ENCODE data around the gene TBXAS1. TPM values are rescaled to one million over a fixed set of nuclear protein-coding genes. Genes with fewer than 3 reads are reported as not detected.

TBXAS1 gene
- total RNA-seq, 3 donors from 2014 or later (not counting 1 experiment from before 2014, with no cell fraction given) = 72.7 to 110 (median 88.7) TPM

- intact Hi-C loops (cut with micrococcal nuclease) = no loop called here
- DNase-seq = no peak
- 94% methylated on average over 11 of the region's 11 CpGs for WGBS (ENCODE audit: insufficient coverage)
- H3K4me1 ChIP-seq (ENCODE audit: control insufficient read depth, insufficient read depth, low read length) = no peaks in the 10 kb centered on the region
- no peaks in the 10 kb centered on the region for H3K36me3 ChIP-seq (ENCODE audit: control insufficient read depth, insufficient read depth, low read length)
- H3K27me3 Mint-ChIP-seq (ENCODE audit: low read depth in 2 of 2) = no peaks in the 10 kb centered on the region
- H3K9me3 ChIP-seq (ENCODE audit: control insufficient read depth, insufficient read depth, low read length) = no peaks in the 10 kb centered on the region
- ATAC-seq = no peak
- H3K36me3 Mint-ChIP-seq = peaks cover 7% of the 10 kb centered on the region
- H3K27ac Mint-ChIP-seq = peak overlapping the region in 1 of 2 donors; percentile 15
- H3K27me3 ChIP-seq (ENCODE audit: control insufficient read depth, insufficient read depth, low read length) = no peaks in the 10 kb centered on the region
- peaks cover 4% of the 10 kb centered on the region in 2 donors for H3K4me1 Mint-ChIP-seq
- no peaks in the 10 kb centered on the region for H3K9me3 Mint-ChIP-seq
- H3K4me3 Mint-ChIP-seq = no peak overlapping the region
- no peak for TF ChIP-seq CTCF (IDR thresholded peaks at IDR 0.05)
- no peak overlapping the region for H3K4me3 ChIP-seq (ENCODE audit: low read length)
- H3K27ac ChIP-seq (ENCODE audit: low read length) = no peak overlapping the region
These were observed 178.1 kb downstream of the TBXAS1 start for GRCh38 chr7:140007051-140007690.

GRCh38 chr7:140008755-140009610, 179.9 kb downstream of the TBXAS1 start:
- H3K4me3 Mint-ChIP-seq = no peak overlapping the region
- no peak for DNase-seq
- Histone ChIP-seq H3K27me3 (ENCODE audit: control insufficient read depth, insufficient read depth, low read length) (no peaks in the 10 kb centered on the region), H3K4me1 (ENCODE audit: control insufficient read depth, insufficient read depth, low read length) (no peaks in the 10 kb centered on the region), H3K36me3 (ENCODE audit: control insufficient read depth, insufficient read depth, low read length) (no peaks in the 10 kb centered on the region), H3K27ac (ENCODE audit: low read length) (no peak overlapping the region), H3K4me3 (ENCODE audit: low read length) (no peak overlapping the region), H3K9me3 (ENCODE audit: control insufficient read depth, insufficient read depth, low read length) (no peaks in the 10 kb centered on the region)
- intact Hi-C loops (cut with micrococcal nuclease) = no loop called here
- no peak for TF ChIP-seq CTCF (IDR thresholded peaks at IDR 0.05)
- ATAC-seq = no peak
- no peaks in the 10 kb centered on the region for H3K4me1 Mint-ChIP-seq
- no peaks in the 10 kb centered on the region for H3K27me3 Mint-ChIP-seq (ENCODE audit: low read depth in 2 of 2)
- peaks cover 7% of the 10 kb centered on the region for H3K36me3 Mint-ChIP-seq
- peak overlapping the region in 1 of 2 donors; percentile 40 for H3K27ac Mint-ChIP-seq
- 96% methylated on average over 16 of the region's 16 CpGs for WGBS (ENCODE audit: insufficient coverage)
- no peaks in the 10 kb centered on the region for H3K9me3 Mint-ChIP-seq

- no peaks in the 10 kb centered on the region for H3K9me3 Mint-ChIP-seq
- Histone ChIP-seq H3K4me1 (ENCODE audit: control insufficient read depth, insufficient read depth, low read length) (no peaks in the 10 kb centered on the region), H3K27ac (ENCODE audit: low read length) (no peak overlapping the region), H3K36me3 (ENCODE audit: control insufficient read depth, insufficient read depth, low read length) (no peaks in the 10 kb centered on the region), H3K4me3 (ENCODE audit: low read length) (no peak overlapping the region), H3K27me3 (ENCODE audit: control insufficient read depth, insufficient read depth, low read length) (no peaks in the 10 kb centered on the region), H3K9me3 (ENCODE audit: control insufficient read depth, insufficient read depth, low read length) (no peaks in the 10 kb centered on the region)
- no peaks in the 10 kb centered on the region for H3K4me1 Mint-ChIP-seq
- intact Hi-C loops (cut with micrococcal nuclease) = no loop called here
- 84% methylated on average over 11 of the region's 11 CpGs for WGBS (ENCODE audit: insufficient coverage)
- no peaks in the 10 kb centered on the region for H3K27me3 Mint-ChIP-seq (ENCODE audit: low read depth in 2 of 2)
- no peak for TF ChIP-seq CTCF (IDR thresholded peaks at IDR 0.05)
- no peak overlapping the region for H3K4me3 Mint-ChIP-seq
- H3K36me3 Mint-ChIP-seq = peaks cover 7% of the 10 kb centered on the region
- no peak overlapping the region for H3K27ac Mint-ChIP-seq
- ATAC-seq (no peak), DNase-seq (no peak)
These were observed 180.7 kb downstream of the TBXAS1 start for GRCh38 chr7:140009735-140010134.

Measured in natural killer cell (primary cell).